GM12873 (cell line): ENCODE data around the gene COX4I1.

ENCODE experiments used
- CTCF ChIP-seq: IDR thresholded peaks from 2 replicates; pipeline ENCODE4 v1.5.1; 2012; ENCODE audit warnings: low read depth, mild to moderate bottlenecking, moderate library complexity, low read length, control low read depth; ENCODE audit not compliant: insufficient read depth; ENCODE audit errors: missing control alignments

COX4I1 gene

GRCh38 chr16:85847681-85848601 lies 48.4 kb downstream of the COX4I1 start:
- no peak for TF ChIP-seq CTCF

DNA sequence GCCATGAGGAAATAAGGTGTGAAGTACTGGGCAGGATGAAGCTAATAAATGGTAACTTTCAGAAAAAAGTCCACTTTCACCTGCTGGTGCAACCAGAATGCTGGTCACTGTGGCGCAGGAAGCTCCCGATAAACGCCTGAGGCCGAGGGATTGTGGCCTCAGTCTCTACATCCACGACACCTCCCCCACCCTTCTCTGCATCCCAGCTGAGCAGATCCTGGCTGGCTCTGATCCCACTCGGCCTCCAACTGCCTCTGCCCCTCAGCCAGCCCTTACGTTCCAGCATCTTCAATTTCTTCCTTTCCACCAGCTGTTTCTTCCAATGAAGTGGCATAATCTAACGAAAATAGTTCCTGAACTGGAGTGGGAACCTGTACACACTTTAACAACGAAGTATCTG lies 49.5 kb downstream of the COX4I1 start:
- TF ChIP-seq CTCF: no peak

- no peak for TF ChIP-seq CTCF
Measured at GRCh38 chr16:85849388-85849787, 49.9 kb downstream of the COX4I1 start.

DNA sequence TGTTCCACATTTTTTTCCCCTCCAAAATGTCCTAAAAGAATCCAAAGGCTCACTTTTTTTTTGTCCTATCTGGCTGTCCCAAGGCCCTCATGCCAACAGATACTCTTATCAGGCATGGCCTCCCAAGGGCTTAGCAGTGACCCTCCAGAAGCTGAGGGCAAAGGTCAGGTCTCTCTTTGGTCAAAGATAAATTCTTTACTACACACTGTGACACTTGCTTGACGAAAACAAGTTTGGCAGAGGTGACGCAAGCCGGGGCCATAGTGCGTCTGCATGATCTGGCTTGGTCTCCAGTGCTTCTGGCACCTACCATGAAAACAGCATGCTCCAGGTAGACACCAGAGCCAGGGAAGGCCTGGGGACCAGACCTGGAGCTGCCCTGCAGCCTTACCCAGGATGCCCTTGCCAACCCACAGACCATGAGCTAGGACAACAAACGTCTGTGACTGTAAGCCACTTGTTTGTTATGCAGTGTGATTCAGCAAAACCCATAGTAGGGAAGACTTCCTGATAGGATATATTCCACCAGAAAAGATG lies 50.9 kb downstream of the COX4I1 start:
- TF ChIP-seq CTCF: no peak

DNA sequence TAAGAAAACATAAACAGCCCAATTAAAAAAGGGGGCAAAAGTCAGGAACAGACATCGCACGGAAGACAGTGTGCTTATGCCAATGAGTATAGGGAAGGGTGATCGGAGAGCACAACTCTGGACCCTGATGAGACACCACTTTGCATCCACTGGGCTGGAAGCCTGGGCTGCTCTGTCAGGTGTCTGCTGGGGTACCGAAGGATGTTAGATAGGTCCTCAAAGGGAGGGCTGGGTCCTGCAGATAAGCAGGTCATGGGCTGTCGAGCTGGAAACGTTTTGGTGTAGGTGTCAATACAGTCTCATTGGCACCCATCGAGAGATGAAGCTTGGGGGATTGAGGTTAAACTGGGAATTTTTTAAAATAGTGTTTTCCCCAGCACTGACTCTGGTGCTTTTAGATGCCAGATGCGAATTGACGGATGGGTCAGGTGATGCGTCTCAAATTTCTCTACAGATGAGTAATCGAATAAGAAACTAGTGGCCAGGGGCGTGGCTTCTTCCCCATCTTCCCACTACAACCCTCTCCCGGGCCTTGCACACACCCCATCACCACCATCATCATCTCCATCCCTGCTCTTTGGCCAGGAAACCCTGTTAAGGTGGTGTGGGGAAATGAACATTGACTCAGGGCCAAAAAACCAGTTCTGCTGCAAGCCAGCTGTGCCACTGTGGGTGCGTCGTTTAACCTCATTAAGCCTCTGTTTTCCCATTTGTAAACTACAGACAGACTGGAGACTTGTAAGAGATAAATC lies 51.7 kb downstream of the COX4I1 start:
- no peak for TF ChIP-seq CTCF

GRCh38 chr16:85853547-85854545 lies 54.4 kb downstream of the COX4I1 start:
- no peak for TF ChIP-seq CTCF

DNA sequence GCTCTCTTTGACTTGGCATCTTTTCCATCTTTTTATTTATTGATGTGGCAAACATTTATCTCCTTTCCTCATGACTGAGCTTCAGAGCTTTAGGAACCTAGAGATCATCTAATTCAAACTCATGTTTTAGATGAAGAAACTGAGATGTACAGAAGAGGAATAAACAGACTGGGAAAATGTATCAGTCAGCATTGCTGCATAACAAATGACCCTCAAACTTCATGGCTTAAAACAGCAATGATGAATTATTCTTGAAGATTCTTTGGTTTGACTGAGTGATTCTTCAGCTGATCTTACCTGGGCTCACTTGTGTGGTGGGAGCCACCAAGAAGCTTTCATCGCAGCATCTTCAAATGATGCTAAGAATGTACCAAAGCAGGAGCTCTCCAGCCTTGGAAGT lies 55.4 kb downstream of the COX4I1 start:
- no peak for TF ChIP-seq CTCF
